Transverse colon (tissue), 4 donors: ENCODE data around the gene ZFY.

Experiments
- EP300 ChIP-seq: sonication (generic); formaldehyde crosslinking; IDR thresholded peaks from one replicate; pipeline ENCODE4 v1.6.1; 2017; ENCODE audit warnings: antibody characterized with exemption, low read depth
- POLR2A ChIP-seq: fragments of 450-650 bp; IDR thresholded peaks from one replicate; pipeline ENCODE4 v1.6.1; 2016; ENCODE audit warnings: antibody characterized with exemption, mild to moderate bottlenecking, moderate library complexity
- POLR2AphosphoS5 ChIP-seq, 3 donors: sonication (generic); formaldehyde crosslinking; IDR thresholded peaks; one replicate each; pipeline ENCODE4 v1.6.1; 2016; ENCODE audit warnings: antibody characterized with exemption in 3 of 3
- TF ChIP-seq, protein P1 (sequence below), 5 experiments: fragments of 200-600 bp in 3 of 5; fragments of 450-650 bp in 2 of 5; sonication (generic) in 3 of 5; IDR thresholded peaks; 1 replicate in 2 of 5; 2 replicates in 3 of 5; pipeline ENCODE4 v1.5.1; 2016 to 2017; ENCODE audit warnings: antibody characterized with exemption in 5 of 5, inconsistent platforms in 3 of 5, mild to moderate bottlenecking in 2 of 5, moderate library complexity in 1 of 5

DNA sequence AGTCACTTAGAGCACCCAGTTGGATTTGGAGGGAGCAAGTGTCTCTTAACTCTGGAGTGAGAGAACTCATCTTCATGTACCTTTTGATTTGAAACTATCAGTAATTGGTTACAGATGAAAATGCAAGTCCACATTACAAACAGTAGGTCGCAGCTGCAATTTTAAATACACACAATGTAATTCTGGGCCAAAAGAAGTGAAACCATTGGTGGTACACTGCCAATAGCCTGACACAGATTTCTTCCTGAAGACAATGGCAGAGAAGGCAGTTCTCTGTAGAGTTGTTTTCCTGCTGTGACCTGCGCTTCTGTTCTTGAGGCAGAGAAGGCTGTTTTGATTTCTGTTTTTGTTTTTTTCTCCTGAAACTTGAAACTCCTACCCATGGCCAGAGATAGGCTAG, 86.0 kb downstream of the ZFY start:
- TF ChIP-seq, protein P1, sequence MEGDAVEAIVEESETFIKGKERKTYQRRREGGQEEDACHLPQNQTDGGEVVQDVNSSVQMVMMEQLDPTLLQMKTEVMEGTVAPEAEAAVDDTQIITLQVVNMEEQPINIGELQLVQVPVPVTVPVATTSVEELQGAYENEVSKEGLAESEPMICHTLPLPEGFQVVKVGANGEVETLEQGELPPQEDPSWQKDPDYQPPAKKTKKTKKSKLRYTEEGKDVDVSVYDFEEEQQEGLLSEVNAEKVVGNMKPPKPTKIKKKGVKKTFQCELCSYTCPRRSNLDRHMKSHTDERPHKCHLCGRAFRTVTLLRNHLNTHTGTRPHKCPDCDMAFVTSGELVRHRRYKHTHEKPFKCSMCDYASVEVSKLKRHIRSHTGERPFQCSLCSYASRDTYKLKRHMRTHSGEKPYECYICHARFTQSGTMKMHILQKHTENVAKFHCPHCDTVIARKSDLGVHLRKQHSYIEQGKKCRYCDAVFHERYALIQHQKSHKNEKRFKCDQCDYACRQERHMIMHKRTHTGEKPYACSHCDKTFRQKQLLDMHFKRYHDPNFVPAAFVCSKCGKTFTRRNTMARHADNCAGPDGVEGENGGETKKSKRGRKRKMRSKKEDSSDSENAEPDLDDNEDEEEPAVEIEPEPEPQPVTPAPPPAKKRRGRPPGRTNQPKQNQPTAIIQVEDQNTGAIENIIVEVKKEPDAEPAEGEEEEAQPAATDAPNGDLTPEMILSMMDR (IDR thresholded peaks at IDR 0.05): no peak
- no peak for TF ChIP-seq POLR2AphosphoS5 (IDR thresholded peaks at IDR 0.05)
- TF ChIP-seq POLR2A: no peak
- TF ChIP-seq EP300: no peak
